ENCODE measurements around the gene ZNF726.

DNA sequence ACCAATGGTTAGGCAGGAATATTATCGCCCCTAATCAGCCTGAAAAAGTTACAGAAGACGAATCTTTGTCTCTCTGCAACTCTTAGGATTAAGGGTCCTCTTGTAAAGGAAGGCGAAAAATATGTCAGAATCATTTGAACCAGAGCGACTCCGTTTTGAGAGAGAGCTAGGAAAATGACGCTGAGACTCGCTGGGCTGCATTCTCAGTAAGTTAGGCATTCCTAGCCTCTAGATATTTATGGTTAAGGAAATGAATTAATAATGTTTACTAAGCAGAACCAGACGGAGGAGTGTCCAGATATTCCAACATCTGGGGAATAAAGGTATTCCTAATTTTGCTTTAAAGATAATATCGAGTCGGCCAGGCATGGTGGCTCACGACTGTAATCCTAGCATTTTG is 755 bp upstream of the ZNF726 start:
- TF ChIP-seq, protein P1, sequence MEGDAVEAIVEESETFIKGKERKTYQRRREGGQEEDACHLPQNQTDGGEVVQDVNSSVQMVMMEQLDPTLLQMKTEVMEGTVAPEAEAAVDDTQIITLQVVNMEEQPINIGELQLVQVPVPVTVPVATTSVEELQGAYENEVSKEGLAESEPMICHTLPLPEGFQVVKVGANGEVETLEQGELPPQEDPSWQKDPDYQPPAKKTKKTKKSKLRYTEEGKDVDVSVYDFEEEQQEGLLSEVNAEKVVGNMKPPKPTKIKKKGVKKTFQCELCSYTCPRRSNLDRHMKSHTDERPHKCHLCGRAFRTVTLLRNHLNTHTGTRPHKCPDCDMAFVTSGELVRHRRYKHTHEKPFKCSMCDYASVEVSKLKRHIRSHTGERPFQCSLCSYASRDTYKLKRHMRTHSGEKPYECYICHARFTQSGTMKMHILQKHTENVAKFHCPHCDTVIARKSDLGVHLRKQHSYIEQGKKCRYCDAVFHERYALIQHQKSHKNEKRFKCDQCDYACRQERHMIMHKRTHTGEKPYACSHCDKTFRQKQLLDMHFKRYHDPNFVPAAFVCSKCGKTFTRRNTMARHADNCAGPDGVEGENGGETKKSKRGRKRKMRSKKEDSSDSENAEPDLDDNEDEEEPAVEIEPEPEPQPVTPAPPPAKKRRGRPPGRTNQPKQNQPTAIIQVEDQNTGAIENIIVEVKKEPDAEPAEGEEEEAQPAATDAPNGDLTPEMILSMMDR (IDR thresholded peaks at IDR 0.05): no peak
- TF ChIP-seq POLR2A (IDR thresholded peaks at IDR 0.05): no peak

Data from ovary (tissue), 3 donors.